ENCODE measurements around the gene ARHGAP26. TPM values are rescaled to one million over a fixed set of nuclear protein-coding genes. Genes with fewer than 3 reads are reported as not detected.
A peak's percentile ranks its signal among the peaks of the same experiment; 100 is the strongest.

The ARHGAP26 gene
- total RNA-seq, 1 donor from 2014 or later = 35.4 TPM

GRCh38 chr5:142929587-142929986, 159.4 kb downstream of the ARHGAP26 start:
- no peak for DNase-seq
- Histone ChIP-seq H3K27me3 (no peaks in the 10 kb centered on the region), H3K4me3 (no peak overlapping the region), H3K9me3 (no peaks in the 10 kb centered on the region), H3K4me1 (peaks cover 56% of the 10 kb centered on the region), H3K36me3 (peaks cover 10% of the 10 kb centered on the region), H3K27ac (peak overlapping the region; percentile 24)
- intact Hi-C loops (cut with DNase I) = no loop called here
- no peak for TF ChIP-seq CTCF (IDR thresholded peaks at IDR 0.05)
- peak; percentile 84 for ATAC-seq

DNA sequence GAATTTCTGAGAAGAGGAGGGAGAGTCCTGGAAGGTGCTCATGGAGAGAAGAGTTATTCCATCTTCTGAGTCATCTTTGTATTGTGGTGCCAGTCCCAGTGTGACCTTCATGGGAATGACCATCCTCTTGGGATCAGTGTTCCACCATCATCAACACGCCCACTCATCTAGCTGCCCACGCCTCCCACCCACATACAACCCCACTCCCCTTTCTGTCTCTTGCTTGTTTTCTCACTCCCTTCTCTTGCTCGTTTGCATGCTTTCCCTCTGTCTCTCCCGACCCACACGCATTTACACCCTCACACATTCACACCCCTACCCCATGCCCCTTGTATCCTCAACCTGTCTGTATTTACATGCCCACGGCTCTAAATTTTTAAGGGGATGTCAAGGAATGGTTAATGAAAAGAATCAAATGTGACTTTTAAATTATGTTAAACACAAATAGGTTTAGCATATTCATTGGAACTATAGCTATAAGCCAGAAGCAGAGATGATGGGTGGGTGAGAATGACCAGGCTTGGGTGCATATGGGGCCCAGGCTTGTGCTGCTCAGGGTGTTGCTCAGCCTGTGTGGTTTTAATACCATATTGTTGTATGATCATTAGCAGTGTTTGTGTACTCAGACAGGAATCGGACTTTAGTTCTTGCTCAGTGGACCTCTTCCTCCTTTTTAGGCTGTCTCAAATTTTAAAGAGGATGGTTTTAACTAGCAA, 160.4 kb downstream of the ARHGAP26 start:
- Histone ChIP-seq H3K27ac (no peak overlapping the region), H3K9me3 (no peaks in the 10 kb centered on the region), H3K4me1 (peaks cover 46% of the 10 kb centered on the region), H3K27me3 (no peaks in the 10 kb centered on the region), H3K4me3 (no peak overlapping the region), H3K36me3 (peaks cover 10% of the 10 kb centered on the region)
- DNase-seq (no peak), ATAC-seq (no peak)
- TF ChIP-seq CTCF (IDR thresholded peaks at IDR 0.05) = no peak
- intact Hi-C loops (cut with DNase I) = no loop called here

GRCh38 chr5:142931896-142932686, 161.9 kb downstream of the ARHGAP26 start:
- H3K27ac ChIP-seq = no peak overlapping the region
- peaks cover 10% of the 10 kb centered on the region for H3K36me3 ChIP-seq
- TF ChIP-seq CTCF (IDR thresholded peaks at IDR 0.05) = no peak
- H3K27me3 ChIP-seq = no peaks in the 10 kb centered on the region
- no peak for ATAC-seq
- intact Hi-C loops (cut with DNase I) = no loop called here
- H3K9me3 ChIP-seq = no peaks in the 10 kb centered on the region
- DNase-seq = no peak
- no peak overlapping the region for H3K4me3 ChIP-seq
- peaks cover 35% of the 10 kb centered on the region for H3K4me1 ChIP-seq

DNA sequence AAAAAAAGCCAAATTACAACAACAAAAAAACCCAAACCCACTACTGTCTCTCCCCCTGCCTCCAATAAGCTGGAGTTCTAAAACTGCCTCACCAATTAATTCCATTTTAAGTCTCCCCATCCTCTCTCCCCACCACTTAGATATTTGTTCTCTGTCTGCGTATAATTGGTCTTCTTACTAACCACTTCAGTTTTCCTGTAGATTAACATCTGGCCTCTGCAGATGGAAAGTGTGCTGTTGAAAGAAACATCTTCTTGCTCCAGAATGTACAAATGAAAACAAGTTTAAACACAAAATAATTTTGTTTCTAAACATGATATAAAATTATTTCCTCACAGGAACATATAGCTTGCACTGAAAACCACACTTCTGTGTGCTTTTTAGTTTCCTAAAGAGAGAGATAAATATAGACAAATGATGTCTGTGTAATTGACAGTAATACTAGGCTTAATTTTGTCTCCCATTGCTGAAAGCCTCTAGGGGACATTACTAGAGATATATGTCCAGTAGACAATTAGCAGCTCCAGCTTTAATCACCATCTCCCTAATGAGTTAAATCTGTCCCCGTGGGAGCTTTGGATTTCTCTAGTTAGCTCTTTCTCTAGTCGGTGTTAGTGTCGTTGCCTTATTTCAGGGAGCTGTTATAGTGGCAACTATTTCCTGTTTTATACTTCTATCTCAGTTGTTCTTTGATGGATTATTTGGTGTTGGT, 164.0 kb downstream of the ARHGAP26 start:
- Histone ChIP-seq H3K27ac (no peak overlapping the region), H3K4me1 (peaks cover 30% of the 10 kb centered on the region), H3K27me3 (no peaks in the 10 kb centered on the region), H3K9me3 (no peaks in the 10 kb centered on the region), H3K36me3 (peaks cover 10% of the 10 kb centered on the region), H3K4me3 (no peak overlapping the region)
- no peak for TF ChIP-seq CTCF (IDR thresholded peaks at IDR 0.05)
- ATAC-seq = no peak
- intact Hi-C loops (cut with DNase I) = no loop called here
- DNase-seq = no peak

GRCh38 chr5:142935014-142935413, 164.8 kb downstream of the ARHGAP26 start:
- Histone ChIP-seq H3K27me3 (no peaks in the 10 kb centered on the region), H3K27ac (no peak overlapping the region), H3K4me1 (peaks cover 22% of the 10 kb centered on the region), H3K4me3 (no peak overlapping the region), H3K9me3 (no peaks in the 10 kb centered on the region), H3K36me3 (peaks cover 10% of the 10 kb centered on the region)
- ATAC-seq (peak; percentile 48), DNase-seq (no peak)
- intact Hi-C loops (cut with DNase I) = no loop called here
- no peak for TF ChIP-seq CTCF (IDR thresholded peaks at IDR 0.05)
